Brain microvascular endothelial cell (primary cell): Measurements from ENCODE around the gene SS18L1.

Source experiments
- DNase-seq: peaks from one replicate; pipeline ENCODE4 v3.0.0-alpha.2; 2020
- H3K27ac ChIP-seq: fragments of 250-450 bp; sonication (Bioruptor Pico); 2 replicates; pipeline ENCODE4 v1.5.1; 2020; ENCODE audit warnings: mild to moderate bottlenecking, moderate library complexity
- H3K27me3 ChIP-seq: fragments of 250-450 bp; sonication (Bioruptor Pico); replicated peaks from 2 replicates; pipeline ENCODE4 v1.5.1; 2020; ENCODE audit warnings: mild to moderate bottlenecking
- H3K36me3 ChIP-seq: fragments of 250-450 bp; sonication (Bioruptor Pico); replicated peaks from 2 replicates; pipeline ENCODE4 v1.5.1; 2020; ENCODE audit warnings: mild to moderate bottlenecking
- H3K4me3 ChIP-seq: 2 replicates; pipeline ENCODE4 v1.5.1; 2011; ENCODE audit warnings: low read depth, mild to moderate bottlenecking, control low read depth, low read length, moderate library complexity
- in situ Hi-C: cut with HindIII; loops from 2 replicates; pipeline ENCODE4 v1.10.0; 2017; ENCODE audit warnings: low sequenced_read_pairs, low pct_ligation_motif_present
- TF ChIP-seq, protein P1 (sequence below): IDR thresholded peaks from 2 replicates; pipeline ENCODE4 v1.5.1; 2011; ENCODE audit warnings: low read depth, mild to moderate bottlenecking, moderate library complexity, low read length, control low read depth, inconsistent platforms; ENCODE audit errors: missing control alignments

Gene SS18L1

DNA sequence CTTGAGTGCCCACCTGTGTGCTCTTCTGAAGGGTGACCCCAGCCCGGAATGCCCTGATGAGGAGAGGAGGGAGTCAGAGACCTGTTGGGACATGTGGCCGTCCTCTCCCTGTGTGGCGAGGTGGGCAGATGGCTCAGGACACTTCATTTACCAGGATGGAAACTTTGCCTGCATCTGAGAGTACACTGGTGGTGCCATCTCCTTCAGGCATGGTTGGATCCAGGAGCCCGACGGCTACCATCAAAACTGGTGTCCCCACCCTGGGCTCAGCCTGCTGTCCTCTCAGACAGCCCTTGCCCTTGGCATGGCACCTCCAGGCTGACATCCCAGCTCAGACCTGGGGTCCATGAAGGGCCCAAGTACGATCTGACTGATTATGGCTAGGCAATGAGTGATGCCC, 87.7 kb downstream of the SS18L1 start:
- in situ Hi-C loops = no loop called here
- Histone ChIP-seq H3K4me3 (no peak overlapping the region), H3K27me3 (peaks cover 2% of the 10 kb centered on the region), H3K27ac (no peak overlapping the region), H3K36me3 (no peaks in the 10 kb centered on the region)
- DNase-seq = no peak
- TF ChIP-seq, protein P1, sequence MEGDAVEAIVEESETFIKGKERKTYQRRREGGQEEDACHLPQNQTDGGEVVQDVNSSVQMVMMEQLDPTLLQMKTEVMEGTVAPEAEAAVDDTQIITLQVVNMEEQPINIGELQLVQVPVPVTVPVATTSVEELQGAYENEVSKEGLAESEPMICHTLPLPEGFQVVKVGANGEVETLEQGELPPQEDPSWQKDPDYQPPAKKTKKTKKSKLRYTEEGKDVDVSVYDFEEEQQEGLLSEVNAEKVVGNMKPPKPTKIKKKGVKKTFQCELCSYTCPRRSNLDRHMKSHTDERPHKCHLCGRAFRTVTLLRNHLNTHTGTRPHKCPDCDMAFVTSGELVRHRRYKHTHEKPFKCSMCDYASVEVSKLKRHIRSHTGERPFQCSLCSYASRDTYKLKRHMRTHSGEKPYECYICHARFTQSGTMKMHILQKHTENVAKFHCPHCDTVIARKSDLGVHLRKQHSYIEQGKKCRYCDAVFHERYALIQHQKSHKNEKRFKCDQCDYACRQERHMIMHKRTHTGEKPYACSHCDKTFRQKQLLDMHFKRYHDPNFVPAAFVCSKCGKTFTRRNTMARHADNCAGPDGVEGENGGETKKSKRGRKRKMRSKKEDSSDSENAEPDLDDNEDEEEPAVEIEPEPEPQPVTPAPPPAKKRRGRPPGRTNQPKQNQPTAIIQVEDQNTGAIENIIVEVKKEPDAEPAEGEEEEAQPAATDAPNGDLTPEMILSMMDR = no peak
